Cardiac muscle cell (in vitro differentiated cells and primary cell): ENCODE results near the gene PRUNE2. TPM values are rescaled to one million over a fixed set of nuclear protein-coding genes. Genes with fewer than 3 reads are reported as not detected.

ENCODE experiments used
- DNase-seq, 2 donors: peaks; one replicate each; pipeline versions ENCODE4 v3.0.0 to v3.0.0-alpha.2; 2010 to 2017; ENCODE audit warnings: low read depth in 1 of 2, low spot score in 1 of 2
- H3K27ac ChIP-seq: fragments of 200-600 bp; sonication (generic); 2 replicates; pipeline ENCODE4 v1.5.1; 2016
- H3K27me3 ChIP-seq: fragments of 200-600 bp; sonication (generic); 2 replicates; pipeline ENCODE4 v1.6.0; 2016; ENCODE audit warnings: control low read depth
- H3K36me3 ChIP-seq: fragments of 200-600 bp; sonication (generic); 2 replicates; pipeline ENCODE4 v1.5.1; 2016; ENCODE audit warnings: control low read depth
- H3K4me1 ChIP-seq: fragments of 200-600 bp; sonication (generic); 2 replicates; pipeline ENCODE4 v1.8.1; 2017; ENCODE audit warnings: low read depth, mild to moderate bottlenecking, mixed run types
- H3K4me3 ChIP-seq: fragments of 200-600 bp; sonication (generic); 2 replicates; pipeline ENCODE4 v1.5.1; 2016; ENCODE audit warnings: mild to moderate bottlenecking
- H3K9me3 ChIP-seq: fragments of 200-600 bp; sonication (generic); 2 replicates; pipeline ENCODE4 v1.5.1; 2017; ENCODE audit warnings: low read depth, mild to moderate bottlenecking, control low read depth
- CTCF ChIP-seq: IDR thresholded peaks from 2 replicates; pipeline ENCODE4 v1.5.1; 2012; ENCODE audit warnings: low read depth, mild to moderate bottlenecking, low read length
- polyA plus RNA-seq: library from polyadenylated mRNA; unstranded; fragments of >200 nt; fragmentation: Nextera tagmentation; extraction: Ambion mirVana; gene quantifications from 2 replicates; pipeline ENCODE4 v1.2.1, GENCODE V29; 2016
- total RNA-seq: library from RNA; depleted of rRNA; stranded (reverse); fragments of >200 nt; gene quantifications from 2 replicates; pipeline ENCODE4 v1.2.3, GENCODE V29; 2016

The PRUNE2 gene
- total and polyA plus RNA-seq, 2 experiments from 2014 or later: 5.5 to 14.4 TPM

- Histone ChIP-seq H3K4me3 (no peak overlapping the region), H3K27me3 (no peaks in the 10 kb centered on the region), H3K9me3 (no peaks in the 10 kb centered on the region), H3K36me3 (no peaks in the 10 kb centered on the region), H3K4me1 (peaks cover 10% of the 10 kb centered on the region), H3K27ac (no peak overlapping the region)
- TF ChIP-seq CTCF: no peak
- DNase-seq: no peak
Observed at GRCh38 chr9:76800901-76801300, 105.0 kb downstream of the PRUNE2 start.

- H3K9me3 ChIP-seq: no peaks in the 10 kb centered on the region
- no peaks in the 10 kb centered on the region for H3K27me3 ChIP-seq
- H3K27ac ChIP-seq: no peak overlapping the region
- no peak overlapping the region for H3K4me3 ChIP-seq
- peaks cover 10% of the 10 kb centered on the region for H3K4me1 ChIP-seq
- DNase-seq: no peak
- no peaks in the 10 kb centered on the region for H3K36me3 ChIP-seq
- TF ChIP-seq CTCF: no peak
Observed at GRCh38 chr9:76799473-76799872, 106.4 kb downstream of the PRUNE2 start.

GRCh38 chr9:76798527-76798926 lies 107.4 kb downstream of the PRUNE2 start:
- DNase-seq: no peak
- H3K9me3 ChIP-seq: no peaks in the 10 kb centered on the region
- no peaks in the 10 kb centered on the region for H3K36me3 ChIP-seq
- peaks cover 8% of the 10 kb centered on the region for H3K4me1 ChIP-seq
- no peak overlapping the region for H3K27ac ChIP-seq
- H3K27me3 ChIP-seq: no peaks in the 10 kb centered on the region
- H3K4me3 ChIP-seq: no peak overlapping the region
- TF ChIP-seq CTCF: no peak

GRCh38 chr9:76796296-76796695 lies 109.6 kb downstream of the PRUNE2 start:
- no peaks in the 10 kb centered on the region for H3K27me3 ChIP-seq
- no peak overlapping the region for H3K4me3 ChIP-seq
- H3K27ac ChIP-seq: no peak overlapping the region
- no peaks in the 10 kb centered on the region for H3K36me3 ChIP-seq
- DNase-seq: no peak
- H3K9me3 ChIP-seq: no peaks in the 10 kb centered on the region
- no peak for TF ChIP-seq CTCF
- no peaks in the 10 kb centered on the region for H3K4me1 ChIP-seq

- DNase-seq: no peak
- no peak overlapping the region for H3K4me3 ChIP-seq
- no peaks in the 10 kb centered on the region for H3K27me3 ChIP-seq
- TF ChIP-seq CTCF: no peak
- no peak overlapping the region for H3K27ac ChIP-seq
- no peaks in the 10 kb centered on the region for H3K9me3 ChIP-seq
- no peaks in the 10 kb centered on the region for H3K36me3 ChIP-seq
- H3K4me1 ChIP-seq: no peaks in the 10 kb centered on the region
Observed at GRCh38 chr9:76793784-76794431, 112.0 kb downstream of the PRUNE2 start.
